Ecto neural progenitor cell (in vitro differentiated cells): ENCODE data around the gene RGS7.
"Not testable (repeated sequence)": the region's sequence is repeated elsewhere in the genome, so short reads cannot be mapped to it uniquely, and the experiment has no call there.

Experiments used
- DNase-seq: peaks from one replicate; pipeline ENCODE4 v3.0.0-alpha.2; 2018; ENCODE audit warnings: low spot score

RGS7 gene

GRCh38 chr1:241208910-241209379 lies 148.1 kb downstream of the RGS7 start:
- no peak for DNase-seq

GRCh38 chr1:241203817-241204216 lies 153.2 kb downstream of the RGS7 start:
- no peak for DNase-seq

- DNase-seq, result no peak
Observed at GRCh38 chr1:241202401-241202800, 154.6 kb downstream of the RGS7 start.

GRCh38 chr1:241186716-241187115 lies 170.3 kb downstream of the RGS7 start:
- DNase-seq, result no peak

GRCh38 chr1:241181971-241182370 lies 175.0 kb downstream of the RGS7 start:
- DNase-seq, result no peak

- no peak for DNase-seq
Observed at GRCh38 chr1:241181471-241181870, 175.5 kb downstream of the RGS7 start.

- no peak for DNase-seq
Observed at GRCh38 chr1:241180569-241180968, 176.4 kb downstream of the RGS7 start.

- DNase-seq, result no peak
Observed at GRCh38 chr1:241177660-241178059, 179.3 kb downstream of the RGS7 start.

- no peak for DNase-seq
Observed at GRCh38 chr1:241172486-241172885, 184.5 kb downstream of the RGS7 start.

- no peak for DNase-seq
Observed at GRCh38 chr1:241171991-241172390, 185.0 kb downstream of the RGS7 start.

- no peak for DNase-seq
Observed at GRCh38 chr1:241167121-241167630, 189.8 kb downstream of the RGS7 start.

GRCh38 chr1:241166625-241167024 lies 190.4 kb downstream of the RGS7 start:
- no peak for DNase-seq

- DNase-seq, result not testable (repeated sequence)
Observed at GRCh38 chr1:241165256-241165655, 191.7 kb downstream of the RGS7 start.

- no peak for DNase-seq
Observed at GRCh38 chr1:241163363-241163762, 193.6 kb downstream of the RGS7 start.

GRCh38 chr1:241161188-241161689 lies 195.8 kb downstream of the RGS7 start:
- no peak for DNase-seq

- no peak for DNase-seq
Observed at GRCh38 chr1:241157435-241157834, 199.6 kb downstream of the RGS7 start.

GRCh38 chr1:241156231-241156965 lies 200.6 kb downstream of the RGS7 start:
- DNase-seq, result no peak

- DNase-seq, result no peak
Observed at GRCh38 chr1:241145881-241146280, 211.1 kb downstream of the RGS7 start.

GRCh38 chr1:241143765-241144442 lies 213.1 kb downstream of the RGS7 start:
- DNase-seq, result no peak

- DNase-seq, result no peak
Observed at GRCh38 chr1:241142493-241142892, 214.5 kb downstream of the RGS7 start.

GRCh38 chr1:241141646-241142045 lies 215.4 kb downstream of the RGS7 start:
- not testable (repeated sequence) for DNase-seq

GRCh38 chr1:241140670-241141069 lies 216.3 kb downstream of the RGS7 start:
- no peak for DNase-seq

- no peak for DNase-seq
Observed at GRCh38 chr1:241139047-241139446, 218.0 kb downstream of the RGS7 start.
